A549 (cell line): Measurements from ENCODE around the gene RPL39L. TPM values are rescaled to one million over a fixed set of nuclear protein-coding genes. Genes with fewer than 3 reads are reported as not detected.
A peak's percentile ranks its signal among the peaks of the same experiment; 100 is the strongest.

Experiments used
- ATAC-seq, 2 experiments: fragments of 200-7000 bp in 1 of 2; fragments of >200 bp in 1 of 2; cut with Nextera tagmentation in 1 of 2; cut with Tn5 transposase in 1 of 2; 3 replicates each; pipeline versions ENCODE4 v1.8.0 to v1.9.1; 2018 to 2020; ENCODE audit warnings: mild to moderate bottlenecking in 1 of 2, moderate library complexity in 1 of 2
- CTCF ChIA-PET: fragments of 300-600 bp; sonication (Branson Sonifier 250); formaldehyde crosslinking; extraction: SDS; loops from one replicate; lab custom pipeline; 2021; ENCODE audit warnings: antibody characterized with exemption, inconsistent platforms; lab: Yijun Ruan, JAX
- POLR2A ChIA-PET: fragments of 350-600 bp; formaldehyde crosslinking; extraction: SDS; loops from one replicate; lab custom pipeline; 2021; ENCODE audit warnings: antibody characterized with exemption, inconsistent platforms; lab: Yijun Ruan, JAX
- DNase-seq, 2 experiments: peaks; one replicate each; pipeline versions ENCODE4 v3.0.0 to v3.0.0-alpha.2; 2011 to 2016; ENCODE audit warnings: low read depth in 1 of 2, low spot score in 1 of 2
- FAIRE-seq: peaks from 2 replicates; lab custom pipeline; 2011; peaks lifted over from hg19 to GRCh38; lab: Jason Lieb, UNC
- H3K27ac ChIP-seq, 2 experiments: fragments of >200 bp; sonication (Bioruptor Twin); formaldehyde crosslinking; 3 replicates each; pipeline ENCODE4 v1.5.1; 2016 to 2017
- H3K4me1 ChIP-seq: fragments of >200 bp; sonication (Bioruptor Twin); formaldehyde crosslinking; 3 replicates; pipeline ENCODE4 v1.6.1; 2016
- H3K4me2 ChIP-seq: fragments of >200 bp; sonication (Bioruptor Twin); formaldehyde crosslinking; 3 replicates; pipeline ENCODE4 v1.6.1; 2016
- H3K4me3 ChIP-seq: fragments of >200 bp; sonication (Bioruptor Twin); formaldehyde crosslinking; 3 replicates; pipeline ENCODE4 v1.5.1; 2016
- H3K9me3 ChIP-seq: fragments of >200 bp; sonication (Bioruptor Twin); formaldehyde crosslinking; 3 replicates; pipeline ENCODE4 v1.6.1; 2016
- BHLHE40 ChIP-seq: IDR thresholded peaks from 2 replicates; pipeline ENCODE4 v1.6.1; 2012; ENCODE audit warnings: low read depth, low read length, inconsistent platforms
- CBX2 ChIP-seq: fragments of 200-600 bp; sonication (generic); IDR thresholded peaks from 2 replicates; pipeline ENCODE4 v1.6.1; 2016; ENCODE audit warnings: low read depth, mild to moderate bottlenecking, borderline replicate concordance
- CBX8 ChIP-seq: fragments of 200-600 bp; sonication (generic); IDR thresholded peaks from 2 replicates; pipeline ENCODE4 v1.6.1; 2016
- CEBPB ChIP-seq, 2 experiments: fragments of >200 bp in 1 of 2; sonication (Bioruptor Twin) in 1 of 2; formaldehyde crosslinking in 1 of 2; IDR thresholded peaks; 2 replicates each; pipeline ENCODE4 v1.6.1; 2012 to 2016
- EHMT2 ChIP-seq: fragments of 200-600 bp; sonication (generic); IDR thresholded peaks from 2 replicates; pipeline ENCODE4 v1.6.1; 2016; ENCODE audit warnings: antibody characterized with exemption, low read depth, mild to moderate bottlenecking, moderate library complexity
- FOXS1 ChIP-seq: fragments of 250-450 bp; sonication (Bioruptor Pico); IDR thresholded peaks from 2 replicates; pipeline ENCODE4 v1.5.0; 2020; ENCODE audit warnings: mild to moderate bottlenecking, moderate library complexity
- GATA3 ChIP-seq: IDR thresholded peaks from 2 replicates; pipeline ENCODE4 v1.6.1; 2012; ENCODE audit warnings: borderline replicate concordance
- HOXA7 ChIP-seq: fragments of 250-450 bp; sonication (Bioruptor Pico); IDR thresholded peaks from 2 replicates; pipeline ENCODE4 v1.5.0; 2020; ENCODE audit warnings: mild to moderate bottlenecking, moderate library complexity
- HOXB5 ChIP-seq: fragments of 250-450 bp; sonication (Bioruptor Pico); IDR thresholded peaks from 2 replicates; pipeline ENCODE4 v1.5.0; 2020; ENCODE audit warnings: mild to moderate bottlenecking, moderate library complexity
- KDM1A ChIP-seq: fragments of 200-600 bp; sonication (generic); IDR thresholded peaks from 2 replicates; pipeline ENCODE4 v1.6.1; 2016; ENCODE audit warnings: low read depth, mild to moderate bottlenecking
- MAX ChIP-seq: IDR thresholded peaks from 2 replicates; pipeline ENCODE4 v1.6.1; 2012
- RAD21 ChIP-seq, 2 experiments: fragments of >200 bp in 1 of 2; sonication (Bioruptor Twin) in 1 of 2; formaldehyde crosslinking in 1 of 2; IDR thresholded peaks in 1 of 2; conservative IDR thresholded peaks in 1 of 2; 2 replicates in 1 of 2; 3 replicates in 1 of 2; pipeline ENCODE4 v1.6.1; 2012 to 2018; ENCODE audit warnings: inconsistent platforms in 1 of 2
- SMC3 ChIP-seq: fragments of >200 bp; sonication (Bioruptor Twin); formaldehyde crosslinking; IDR thresholded peaks from 3 replicates; pipeline ENCODE4 v1.6.1; 2018; ENCODE audit warnings: inconsistent platforms
- TP53 ChIP-seq: fragments of 250-450 bp; sonication (Bioruptor Pico); IDR thresholded peaks from 2 replicates; pipeline ENCODE4 v1.5.0; 2021; ENCODE audit warnings: mild to moderate bottlenecking, moderate library complexity
- ZNF302 ChIP-seq: fragments of 250-450 bp; sonication (Bioruptor Pico); IDR thresholded peaks from 2 replicates; pipeline ENCODE4 v1.9.0; 2021; ENCODE audit warnings: inconsistent platforms, mild to moderate bottlenecking, moderate library complexity
- whole genome bisulfite sequencing: methylation state at CpG from one replicate; pipeline ENCODE4 v1.1.6; 2017; ENCODE audit errors: missing lambda C conversion rate; 5-methylcytosine and 5-hydroxymethylcytosine counted together
- polyA plus RNA-seq, 4 experiments: library from polyadenylated mRNA; depleted of rRNA in 3 of 4; stranded (reverse); fragments of >200 nt; fragmentation: RNase III in 1 of 4; extraction: RNeasy Plus Mini Kit Qiagen cat#74134 plus additional on column Dnase treatment in 1 of 4; gene quantifications; 2 replicates in 3 of 4; 3 replicates in 1 of 4; pipeline ENCODE4 v1.2.3, GENCODE V29; 2011 to 2017
- TF ChIP-seq, protein P1 (sequence below): fragments of >200 bp; sonication (Bioruptor Twin); formaldehyde crosslinking; IDR thresholded peaks from 2 replicates; pipeline ENCODE4 v1.6.1; 2016
- TF ChIP-seq, protein P2 (sequence below): fragments of 200-600 bp; sonication (generic); IDR thresholded peaks from 2 replicates; pipeline ENCODE4 v1.6.1; 2016; ENCODE audit warnings: antibody characterized with exemption, mild to moderate bottlenecking, moderate library complexity
- TF ChIP-seq, protein P3 (sequence below): fragments of 150-350 bp; IDR thresholded peaks from 2 replicates; pipeline ENCODE4 v1.6.1; 2014; ENCODE audit warnings: low read depth, mild to moderate bottlenecking, low read length

Gene RPL39L
- polyA plus RNA-seq, 2 of the 4 experiments (the other 2 are of a cell fraction), result 54.2 to 56.4 TPM

DNA sequence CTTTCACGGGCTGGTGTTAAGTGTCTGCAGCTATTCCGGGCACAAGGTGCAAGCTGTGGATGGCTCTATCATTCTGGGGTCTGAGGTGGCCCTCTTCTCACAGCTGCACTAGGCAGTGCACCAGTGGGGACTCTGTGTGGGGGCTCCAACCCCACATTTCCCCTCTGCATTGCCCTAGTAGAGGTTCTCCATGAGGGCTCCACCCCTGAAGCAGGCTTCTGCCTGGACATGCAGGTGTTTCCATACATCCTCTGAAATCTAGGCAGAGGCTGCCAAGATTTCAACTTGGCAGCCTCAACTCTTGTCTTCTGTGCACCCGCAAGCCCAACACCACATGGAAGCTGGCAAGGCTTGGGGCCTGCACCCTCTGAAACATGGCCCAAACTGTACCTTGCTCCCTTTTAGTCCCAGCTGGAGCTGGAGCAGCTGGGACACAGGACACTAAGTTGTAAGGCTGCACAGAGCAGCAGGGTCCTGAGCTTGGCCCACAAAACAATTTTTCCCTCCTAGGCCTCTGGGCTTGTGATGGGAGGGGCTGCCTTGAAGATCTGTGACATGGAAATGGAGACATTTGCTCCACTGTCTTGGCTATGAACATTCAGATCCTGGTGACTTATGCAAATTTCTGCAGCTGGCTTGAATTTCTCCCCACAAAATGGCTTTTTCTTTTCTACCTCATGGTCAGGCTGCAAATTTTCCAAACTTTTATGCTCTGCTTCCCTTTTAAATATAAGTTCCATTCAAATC, 6.0 kb upstream of the RPL39L start:
- no peak overlapping the region for H3K4me3 ChIP-seq
- ChIA-PET CTCF (interaction anchor here (1.6 kb wide), 3 partner anchors 15 to 32 kb away, joined by 4 to 5 read pairs (median 4); no protein-coding TSS in a partner anchor), POLR2A (no interaction called here)
- H3K4me2 ChIP-seq, result no peak overlapping the region
- FAIRE-seq (no peak), DNase-seq (no peak), ATAC-seq (no peak)
- no peak overlapping the region for H3K27ac ChIP-seq
- TF ChIP-seq MAX (no peak), FOXS1 (CRISPR knock-in tag) (no peak), SMC3 (no peak), CEBPB (IDR thresholded peaks at IDR 0.05) (no peak), CBX8 (no peak), EHMT2 (no peak)
- TF ChIP-seq, protein P1, sequence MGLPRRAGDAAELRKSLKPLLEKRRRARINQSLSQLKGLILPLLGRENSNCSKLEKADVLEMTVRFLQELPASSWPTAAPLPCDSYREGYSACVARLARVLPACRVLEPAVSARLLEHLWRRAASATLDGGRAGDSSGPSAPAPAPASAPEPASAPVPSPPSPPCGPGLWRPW, result no peak
- WGBS, result 60% methylated on average over 1 of the region's 3 CpGs
- H3K4me1 ChIP-seq, result no peaks in the 10 kb centered on the region
- H3K9me3 ChIP-seq, result no peaks in the 10 kb centered on the region

GRCh38 chr3:187139895-187140253, 578 bp upstream of the RPL39L start:
- DNase-seq, result no peak
- 34% methylated on average over 3 of the region's 3 CpGs for WGBS
- H3K4me3 ChIP-seq, result peak overlapping the region; percentile 68; the same call in 2 of the 3 replicates
- peak overlapping the region; percentile 82; the same call in 2 of the 3 replicates for H3K4me2 ChIP-seq
- ChIA-PET POLR2A (interaction anchor here (1.0 to 1.3 kb wide), 3 partner anchors 28 to 291 kb away, joined by 3 to 5 read pairs (median 3); no protein-coding TSS in a partner anchor), CTCF (interaction anchor here (0.6 to 5.0 kb wide), 32 partner anchors 9 to 1813 kb away, joined by 3 to 36 read pairs (median 4); partner anchors contain the start of gene ADIPOQ)
- no peak for ATAC-seq
- no peak for FAIRE-seq
- no peak for TF ChIP-seq BHLHE40
- TF ChIP-seq GATA3, result no peak
- TF ChIP-seq, protein P2, sequence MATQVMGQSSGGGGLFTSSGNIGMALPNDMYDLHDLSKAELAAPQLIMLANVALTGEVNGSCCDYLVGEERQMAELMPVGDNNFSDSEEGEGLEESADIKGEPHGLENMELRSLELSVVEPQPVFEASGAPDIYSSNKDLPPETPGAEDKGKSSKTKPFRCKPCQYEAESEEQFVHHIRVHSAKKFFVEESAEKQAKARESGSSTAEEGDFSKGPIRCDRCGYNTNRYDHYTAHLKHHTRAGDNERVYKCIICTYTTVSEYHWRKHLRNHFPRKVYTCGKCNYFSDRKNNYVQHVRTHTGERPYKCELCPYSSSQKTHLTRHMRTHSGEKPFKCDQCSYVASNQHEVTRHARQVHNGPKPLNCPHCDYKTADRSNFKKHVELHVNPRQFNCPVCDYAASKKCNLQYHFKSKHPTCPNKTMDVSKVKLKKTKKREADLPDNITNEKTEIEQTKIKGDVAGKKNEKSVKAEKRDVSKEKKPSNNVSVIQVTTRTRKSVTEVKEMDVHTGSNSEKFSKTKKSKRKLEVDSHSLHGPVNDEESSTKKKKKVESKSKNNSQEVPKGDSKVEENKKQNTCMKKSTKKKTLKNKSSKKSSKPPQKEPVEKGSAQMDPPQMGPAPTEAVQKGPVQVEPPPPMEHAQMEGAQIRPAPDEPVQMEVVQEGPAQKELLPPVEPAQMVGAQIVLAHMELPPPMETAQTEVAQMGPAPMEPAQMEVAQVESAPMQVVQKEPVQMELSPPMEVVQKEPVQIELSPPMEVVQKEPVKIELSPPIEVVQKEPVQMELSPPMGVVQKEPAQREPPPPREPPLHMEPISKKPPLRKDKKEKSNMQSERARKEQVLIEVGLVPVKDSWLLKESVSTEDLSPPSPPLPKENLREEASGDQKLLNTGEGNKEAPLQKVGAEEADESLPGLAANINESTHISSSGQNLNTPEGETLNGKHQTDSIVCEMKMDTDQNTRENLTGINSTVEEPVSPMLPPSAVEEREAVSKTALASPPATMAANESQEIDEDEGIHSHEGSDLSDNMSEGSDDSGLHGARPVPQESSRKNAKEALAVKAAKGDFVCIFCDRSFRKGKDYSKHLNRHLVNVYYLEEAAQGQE, result no peak
- no peak for TF ChIP-seq KDM1A
- TF ChIP-seq RAD21 (conservative IDR thresholded peaks at IDR 0.05 in 1 of 2, IDR thresholded peaks at IDR 0.05 in 1 of 2), result no peak
- TF ChIP-seq CBX2, result no peak
- no peak for TF ChIP-seq ZNF302 (CRISPR knock-in tag)
- TF ChIP-seq, protein P3, sequence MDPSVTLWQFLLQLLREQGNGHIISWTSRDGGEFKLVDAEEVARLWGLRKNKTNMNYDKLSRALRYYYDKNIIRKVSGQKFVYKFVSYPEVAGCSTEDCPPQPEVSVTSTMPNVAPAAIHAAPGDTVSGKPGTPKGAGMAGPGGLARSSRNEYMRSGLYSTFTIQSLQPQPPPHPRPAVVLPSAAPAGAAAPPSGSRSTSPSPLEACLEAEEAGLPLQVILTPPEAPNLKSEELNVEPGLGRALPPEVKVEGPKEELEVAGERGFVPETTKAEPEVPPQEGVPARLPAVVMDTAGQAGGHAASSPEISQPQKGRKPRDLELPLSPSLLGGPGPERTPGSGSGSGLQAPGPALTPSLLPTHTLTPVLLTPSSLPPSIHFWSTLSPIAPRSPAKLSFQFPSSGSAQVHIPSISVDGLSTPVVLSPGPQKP, result no peak
- no peak for TF ChIP-seq HOXB5
- no peak for TF ChIP-seq TP53 (CRISPR knock-in tag)
- TF ChIP-seq HOXA7 (CRISPR knock-in tag), result no peak
- no peaks in the 10 kb centered on the region for H3K4me1 ChIP-seq
- H3K9me3 ChIP-seq, result no peaks in the 10 kb centered on the region
- H3K27ac ChIP-seq, result peak overlapping the region in 1 of 2 experiments; percentile 93; a peak in 2 of 6 replicates
